Measurements from ENCODE around the gene NELL1. TPM values are rescaled to one million over a fixed set of nuclear protein-coding genes. Genes with fewer than 3 reads are reported as not detected.

Gene NELL1
- polyA plus RNA-seq, 4 donors = 0.18 to 5.1 TPM; not detected in 2

DNA sequence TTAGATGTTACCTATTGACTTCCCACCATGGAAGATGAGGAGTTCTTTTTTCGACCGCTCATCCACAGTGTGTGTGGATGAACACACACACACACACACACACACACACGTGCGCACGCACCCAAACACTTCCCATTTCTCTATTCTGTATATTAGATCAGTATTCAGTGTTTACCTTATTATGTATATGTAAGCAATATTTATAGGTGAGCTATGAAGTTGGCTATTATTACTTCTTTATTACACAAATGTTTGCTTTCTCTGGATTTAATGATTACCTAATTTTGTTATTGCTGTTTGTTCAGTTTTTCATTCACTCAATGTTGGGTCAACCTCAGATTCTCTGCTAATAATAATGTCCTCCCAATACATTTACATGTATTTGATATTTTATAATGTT, 721.0 kb downstream of the NELL1 start:
- no peak overlapping the region for H3K27ac ChIP-seq (ENCODE audit: low read depth in 1 of 3, low read length in 2 of 3)
- H3K4me1 ChIP-seq (ENCODE audit: control insufficient read depth in 3 of 3, insufficient read depth in 2 of 3, low read depth in 1 of 3, low read length in 2 of 3) = no peaks in the 10 kb centered on the region
- 79 to 92% (median 91%) methylated on average over 5 of the region's 5 CpGs for WGBS, 3 donors
- no peaks in the 10 kb centered on the region for H3K36me3 ChIP-seq (ENCODE audit: control insufficient read depth in 3 of 3, insufficient read depth in 2 of 3, low read depth in 1 of 3, low read length in 3 of 3)
- H3K4me3 ChIP-seq (ENCODE audit: low read depth in 1 of 3, low read length in 3 of 3) = no peak overlapping the region
- H3K27me3 ChIP-seq (ENCODE audit: control insufficient read depth in 3 of 3, insufficient read depth in 3 of 3, low read length in 3 of 3) = no peaks in the 10 kb centered on the region
- no peaks in the 10 kb centered on the region for H3K9me3 ChIP-seq (ENCODE audit: control insufficient read depth in 2 of 2, insufficient read depth in 1 of 2, low read depth in 1 of 2, low read length in 1 of 2)
- no peak for DNase-seq
- FAIRE-seq = no peak

DNA sequence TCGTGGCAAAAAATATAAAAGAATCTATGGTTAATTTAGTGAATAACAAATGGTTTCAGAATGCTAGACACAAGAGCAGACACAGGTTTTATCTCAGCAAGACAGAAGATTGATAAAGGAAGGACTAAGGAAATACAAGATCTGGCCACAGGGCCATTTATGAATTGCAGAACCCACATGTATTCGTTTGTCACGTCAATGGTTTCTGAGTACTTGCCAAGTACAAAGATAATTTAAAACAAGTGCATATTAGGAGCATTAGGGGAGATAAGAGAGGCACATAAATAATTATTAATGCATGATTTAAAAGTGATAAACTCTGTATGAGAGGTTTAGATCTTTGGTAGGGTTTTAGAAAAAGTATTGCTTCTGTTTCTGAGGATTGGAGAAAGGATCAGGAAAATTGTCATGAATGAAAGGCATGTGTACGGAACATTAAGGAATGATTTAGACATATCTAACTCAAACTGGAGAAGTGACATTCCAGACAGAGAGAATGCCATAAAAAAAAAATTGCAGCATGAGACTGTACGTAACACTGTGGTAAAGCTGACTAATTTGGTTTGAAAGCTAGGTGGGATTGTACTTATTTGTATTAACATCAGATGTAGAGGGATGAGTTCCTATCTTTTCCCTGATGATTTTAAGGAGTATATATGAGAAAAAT, 727.1 kb downstream of the NELL1 start:
- H3K4me3 ChIP-seq (ENCODE audit: low read depth in 1 of 3, low read length in 3 of 3) = no peak overlapping the region
- H3K36me3 ChIP-seq (ENCODE audit: control insufficient read depth in 3 of 3, insufficient read depth in 2 of 3, low read depth in 1 of 3, low read length in 3 of 3) = no peaks in the 10 kb centered on the region
- WGBS, 3 donors = 24 to 40% (median 25%) methylated on average over 5 of the region's 5 CpGs
- no peaks in the 10 kb centered on the region for H3K27me3 ChIP-seq (ENCODE audit: control insufficient read depth in 3 of 3, insufficient read depth in 3 of 3, low read length in 3 of 3)
- DNase-seq = no peak
- no peak for FAIRE-seq
- H3K4me1 ChIP-seq (ENCODE audit: control insufficient read depth in 3 of 3, insufficient read depth in 2 of 3, low read depth in 1 of 3, low read length in 2 of 3) = no peaks in the 10 kb centered on the region
- no peaks in the 10 kb centered on the region for H3K9me3 ChIP-seq (ENCODE audit: control insufficient read depth in 2 of 2, insufficient read depth in 1 of 2, low read depth in 1 of 2, low read length in 1 of 2)
- no peak overlapping the region for H3K27ac ChIP-seq (ENCODE audit: low read depth in 1 of 3, low read length in 2 of 3)

DNA sequence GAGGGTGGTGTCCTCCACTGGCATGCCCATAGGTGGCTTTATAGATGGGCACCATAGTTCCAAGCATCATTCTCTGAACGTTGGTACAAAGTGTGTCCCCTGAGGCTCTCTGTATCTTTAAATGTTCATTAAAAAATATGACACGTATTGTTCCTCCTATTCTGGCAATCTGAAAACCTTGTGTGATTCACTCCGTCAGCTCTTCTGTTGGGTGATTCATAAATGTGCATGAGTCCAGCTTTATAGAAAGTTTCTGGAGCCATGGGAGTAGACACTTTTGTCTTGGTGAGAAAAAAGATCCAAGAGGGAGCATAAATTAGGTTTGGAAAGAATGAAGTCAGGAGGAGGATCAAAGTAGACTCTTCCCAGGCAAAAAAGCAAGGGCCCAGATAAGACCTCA, 728.8 kb downstream of the NELL1 start:
- Histone ChIP-seq H3K4me1 (ENCODE audit: control insufficient read depth in 3 of 3, insufficient read depth in 2 of 3, low read depth in 1 of 3, low read length in 2 of 3) (no peaks in the 10 kb centered on the region), H3K4me3 (ENCODE audit: low read depth in 1 of 3, low read length in 3 of 3) (no peak overlapping the region), H3K27me3 (ENCODE audit: control insufficient read depth in 3 of 3, insufficient read depth in 3 of 3, low read length in 3 of 3) (no peaks in the 10 kb centered on the region), H3K36me3 (ENCODE audit: control insufficient read depth in 3 of 3, insufficient read depth in 2 of 3, low read depth in 1 of 3, low read length in 3 of 3) (no peaks in the 10 kb centered on the region), H3K9me3 (ENCODE audit: control insufficient read depth in 2 of 2, insufficient read depth in 1 of 2, low read depth in 1 of 2, low read length in 1 of 2) (no peaks in the 10 kb centered on the region), H3K27ac (ENCODE audit: low read depth in 1 of 3, low read length in 2 of 3) (no peak overlapping the region)
- 65 to 80% (median 69%) methylated on average over 3 of the region's 3 CpGs for WGBS, 3 donors
- DNase-seq = no peak
- FAIRE-seq = no peak

DNA sequence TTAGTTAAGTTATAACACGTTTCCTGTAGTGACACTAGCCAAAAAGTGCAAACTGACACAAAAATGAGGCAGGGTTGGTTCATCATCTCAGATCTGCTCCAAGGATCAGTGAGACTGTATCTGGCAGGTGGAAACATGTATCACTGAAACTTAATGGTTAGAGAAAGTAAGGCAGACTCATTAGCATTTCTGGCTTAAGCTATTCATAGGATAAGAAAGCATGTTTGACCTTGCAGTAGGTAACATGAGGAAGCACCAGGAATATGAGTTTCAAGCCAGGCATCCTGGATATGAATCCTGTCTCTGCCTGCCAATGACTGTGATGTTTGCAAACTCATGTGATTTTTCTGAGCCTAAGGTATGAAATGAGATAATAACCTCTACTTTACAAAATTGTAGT, 732.1 kb downstream of the NELL1 start:
- H3K4me1 ChIP-seq (ENCODE audit: control insufficient read depth in 3 of 3, insufficient read depth in 2 of 3, low read depth in 1 of 3, low read length in 2 of 3) = no peaks in the 10 kb centered on the region
- 38 to 63% (median 53%) methylated on average over 1 of the region's 1 CpG for WGBS, 3 donors
- FAIRE-seq (no peak), DNase-seq (no peak)
- no peak overlapping the region for H3K27ac ChIP-seq (ENCODE audit: low read depth in 1 of 3, low read length in 2 of 3)
- no peak overlapping the region for H3K4me3 ChIP-seq (ENCODE audit: low read depth in 1 of 3, low read length in 3 of 3)
- H3K36me3 ChIP-seq (ENCODE audit: control insufficient read depth in 3 of 3, insufficient read depth in 2 of 3, low read depth in 1 of 3, low read length in 3 of 3) = no peaks in the 10 kb centered on the region
- H3K27me3 ChIP-seq (ENCODE audit: control insufficient read depth in 3 of 3, insufficient read depth in 3 of 3, low read length in 3 of 3) = no peaks in the 10 kb centered on the region
- H3K9me3 ChIP-seq (ENCODE audit: control insufficient read depth in 2 of 2, insufficient read depth in 1 of 2, low read depth in 1 of 2, low read length in 1 of 2) = no peaks in the 10 kb centered on the region

DNA sequence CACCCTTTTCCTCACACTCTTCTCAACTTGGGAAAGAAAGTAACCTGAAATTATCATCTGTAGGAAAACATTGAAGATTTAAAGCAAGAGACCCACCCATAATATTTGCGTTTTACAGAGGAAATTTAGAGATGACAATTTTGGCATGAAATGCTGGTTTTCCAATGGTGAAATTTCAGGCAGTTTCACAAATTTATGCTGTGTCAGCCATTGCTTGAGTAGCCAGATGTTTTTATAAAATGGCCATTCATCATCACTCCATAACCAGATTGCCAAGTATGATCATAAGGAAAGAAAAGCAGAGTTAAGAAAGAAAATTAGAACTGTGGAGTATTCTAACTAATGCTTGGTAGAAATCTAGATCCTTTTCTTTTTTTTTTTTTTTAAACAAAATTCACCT, 732.9 kb downstream of the NELL1 start:
- no peaks in the 10 kb centered on the region for H3K27me3 ChIP-seq (ENCODE audit: control insufficient read depth in 3 of 3, insufficient read depth in 3 of 3, low read length in 3 of 3)
- FAIRE-seq (no peak), DNase-seq (no peak)
- H3K27ac ChIP-seq (ENCODE audit: low read depth in 1 of 3, low read length in 2 of 3) = no peak overlapping the region
- no peak overlapping the region for H3K4me3 ChIP-seq (ENCODE audit: low read depth in 1 of 3, low read length in 3 of 3)
- H3K9me3 ChIP-seq (ENCODE audit: control insufficient read depth in 2 of 2, insufficient read depth in 1 of 2, low read depth in 1 of 2, low read length in 1 of 2) = no peaks in the 10 kb centered on the region
- no peaks in the 10 kb centered on the region for H3K4me1 ChIP-seq (ENCODE audit: control insufficient read depth in 3 of 3, insufficient read depth in 2 of 3, low read depth in 1 of 3, low read length in 2 of 3)
- no peaks in the 10 kb centered on the region for H3K36me3 ChIP-seq (ENCODE audit: control insufficient read depth in 3 of 3, insufficient read depth in 2 of 3, low read depth in 1 of 3, low read length in 3 of 3)
- 78 to 90% (median 86%) methylated on average over 1 of the region's 1 CpG for WGBS, 3 donors

DNA sequence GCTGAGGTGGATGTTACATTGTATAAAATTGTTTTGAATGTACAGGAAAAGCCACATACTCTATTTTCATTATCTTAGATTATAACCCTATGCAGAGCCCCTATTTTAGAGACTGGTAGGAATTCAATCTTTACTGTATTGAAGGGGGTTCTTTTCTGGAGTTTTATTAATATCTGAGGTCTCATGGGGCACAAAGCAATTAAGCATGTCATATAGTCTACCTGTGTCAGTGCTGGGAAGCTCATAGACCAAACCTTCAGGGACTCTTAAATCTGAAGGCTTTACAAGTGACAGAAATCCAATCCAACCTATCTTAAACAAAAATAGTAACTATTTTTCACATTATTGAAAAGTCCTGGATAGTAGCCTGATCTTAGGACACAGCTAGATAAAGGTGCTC, 733.7 kb downstream of the NELL1 start:
- Histone ChIP-seq H3K4me3 (ENCODE audit: low read depth in 1 of 3, low read length in 3 of 3) (no peak overlapping the region), H3K36me3 (ENCODE audit: control insufficient read depth in 3 of 3, insufficient read depth in 2 of 3, low read depth in 1 of 3, low read length in 3 of 3) (no peaks in the 10 kb centered on the region), H3K27ac (ENCODE audit: low read depth in 1 of 3, low read length in 2 of 3) (no peak overlapping the region), H3K4me1 (ENCODE audit: control insufficient read depth in 3 of 3, insufficient read depth in 2 of 3, low read depth in 1 of 3, low read length in 2 of 3) (no peaks in the 10 kb centered on the region), H3K27me3 (ENCODE audit: control insufficient read depth in 3 of 3, insufficient read depth in 3 of 3, low read length in 3 of 3) (no peaks in the 10 kb centered on the region), H3K9me3 (ENCODE audit: control insufficient read depth in 2 of 2, insufficient read depth in 1 of 2, low read depth in 1 of 2, low read length in 1 of 2) (no peaks in the 10 kb centered on the region)
- no peak for FAIRE-seq
- DNase-seq = no peak

DNA sequence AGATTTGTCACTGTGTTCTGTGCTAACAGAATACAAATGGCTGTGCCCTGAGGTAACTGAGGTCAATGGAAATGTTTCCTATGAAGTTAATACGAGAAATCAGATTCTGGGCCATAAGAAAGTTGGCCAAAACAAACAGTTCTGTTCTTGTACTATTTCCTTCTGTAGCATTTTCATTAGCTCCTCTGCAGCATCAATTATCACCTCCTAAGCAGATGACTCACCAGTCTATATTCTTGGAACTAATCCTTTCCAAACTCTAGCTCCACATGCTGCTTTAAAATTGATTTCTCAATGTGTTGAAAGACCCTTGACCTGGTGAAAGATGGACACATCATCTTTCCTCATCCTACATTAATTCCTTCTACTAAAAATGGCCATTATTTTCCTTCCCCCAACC, 736.0 kb downstream of the NELL1 start:
- WGBS, 3 donors = 21 to 50% (median 26%) methylated on average over 1 of the region's 1 CpG
- H3K4me1 ChIP-seq (ENCODE audit: control insufficient read depth in 3 of 3, insufficient read depth in 2 of 3, low read depth in 1 of 3, low read length in 2 of 3) = no peaks in the 10 kb centered on the region

DNA sequence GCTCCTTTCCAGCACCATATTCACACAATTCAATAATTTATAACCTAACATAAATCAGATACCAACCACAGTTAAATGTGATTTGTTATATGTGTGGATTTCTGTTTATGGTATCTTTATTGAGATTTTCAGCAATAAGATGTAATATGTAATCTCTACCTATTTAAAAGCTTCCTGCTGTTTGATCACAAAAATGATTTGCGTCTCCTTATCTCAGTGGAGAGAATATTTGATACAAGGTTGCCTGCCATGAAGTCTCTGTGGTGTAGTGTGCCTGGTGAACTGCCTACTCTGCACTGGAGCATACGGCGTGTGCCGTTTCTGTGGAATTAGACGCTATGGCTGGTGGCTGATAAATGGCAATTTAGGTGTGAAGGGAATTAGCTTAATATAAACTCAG, 741.1 kb downstream of the NELL1 start:
- Histone ChIP-seq H3K27ac (ENCODE audit: low read depth in 1 of 3, low read length in 2 of 3) (no peak overlapping the region), H3K4me3 (ENCODE audit: low read depth in 1 of 3, low read length in 3 of 3) (no peak overlapping the region), H3K27me3 (ENCODE audit: control insufficient read depth in 3 of 3, insufficient read depth in 3 of 3, low read length in 3 of 3) (no peaks in the 10 kb centered on the region), H3K36me3 (ENCODE audit: control insufficient read depth in 3 of 3, insufficient read depth in 2 of 3, low read depth in 1 of 3, low read length in 3 of 3) (no peaks in the 10 kb centered on the region), H3K9me3 (ENCODE audit: control insufficient read depth in 2 of 2, insufficient read depth in 1 of 2, low read depth in 1 of 2, low read length in 1 of 2) (no peaks in the 10 kb centered on the region), H3K4me1 (ENCODE audit: control insufficient read depth in 3 of 3, insufficient read depth in 2 of 3, low read depth in 1 of 3, low read length in 2 of 3) (no peaks in the 10 kb centered on the region)
- WGBS, 3 donors = 85 to 89% (median 88%) methylated on average over 5 of the region's 5 CpGs
- DNase-seq (no peak), FAIRE-seq (no peak)

More for the DNA sequence above, 736.0 kb downstream of the NELL1 start:
- Histone ChIP-seq H3K9me3 (ENCODE audit: control insufficient read depth in 2 of 2, insufficient read depth in 1 of 2, low read depth in 1 of 2, low read length in 1 of 2) (no peaks in the 10 kb centered on the region), H3K27me3 (ENCODE audit: control insufficient read depth in 3 of 3, insufficient read depth in 3 of 3, low read length in 3 of 3) (no peaks in the 10 kb centered on the region), H3K27ac (ENCODE audit: low read depth in 1 of 3, low read length in 2 of 3) (no peak overlapping the region), H3K36me3 (ENCODE audit: control insufficient read depth in 3 of 3, insufficient read depth in 2 of 3, low read depth in 1 of 3, low read length in 3 of 3) (no peaks in the 10 kb centered on the region), H3K4me3 (ENCODE audit: low read depth in 1 of 3, low read length in 3 of 3) (no peak overlapping the region)
- DNase-seq = no peak
- no peak for FAIRE-seq

DNA sequence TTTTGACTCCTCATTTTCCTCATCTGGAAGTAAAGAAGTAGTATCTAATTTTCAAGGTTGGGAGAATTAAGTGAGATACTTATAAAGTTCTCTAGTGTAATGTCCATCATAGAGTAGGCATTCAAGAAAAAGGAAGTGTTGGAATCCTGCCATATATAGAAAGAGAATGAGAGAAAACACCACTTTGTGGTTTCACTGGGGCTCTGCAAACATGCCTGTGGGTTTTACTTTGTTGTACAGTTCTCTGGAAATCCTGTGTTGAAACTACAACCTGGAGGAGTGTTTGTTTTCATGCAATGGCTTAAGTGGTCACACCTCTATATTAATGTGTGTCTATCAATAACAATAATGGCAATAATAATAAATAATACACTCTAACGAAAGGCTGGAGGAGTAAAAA, 741.7 kb downstream of the NELL1 start:
- FAIRE-seq (no peak), DNase-seq (no peak)
- Histone ChIP-seq H3K9me3 (ENCODE audit: control insufficient read depth in 2 of 2, insufficient read depth in 1 of 2, low read depth in 1 of 2, low read length in 1 of 2) (no peaks in the 10 kb centered on the region), H3K4me1 (ENCODE audit: control insufficient read depth in 3 of 3, insufficient read depth in 2 of 3, low read depth in 1 of 3, low read length in 2 of 3) (no peaks in the 10 kb centered on the region), H3K4me3 (ENCODE audit: low read depth in 1 of 3, low read length in 3 of 3) (no peak overlapping the region), H3K36me3 (ENCODE audit: control insufficient read depth in 3 of 3, insufficient read depth in 2 of 3, low read depth in 1 of 3, low read length in 3 of 3) (no peaks in the 10 kb centered on the region), H3K27ac (ENCODE audit: low read depth in 1 of 3, low read length in 2 of 3) (no peak overlapping the region), H3K27me3 (ENCODE audit: control insufficient read depth in 3 of 3, insufficient read depth in 3 of 3, low read length in 3 of 3) (no peaks in the 10 kb centered on the region)
- WGBS, 3 donors = 0 to 30% (median 3%) methylated on average over 1 of the region's 1 CpG

Measured in small intestine (tissue), 7 donors.